HepG2 (cell line): ENCODE results near the gene C1orf35. TPM values are rescaled to one million over a fixed set of nuclear protein-coding genes. Genes with fewer than 3 reads are reported as not detected.

Experiments used
- HNRNPUL1 ChIP-seq: fragments of 200-400 bp; formaldehyde crosslinking; IDR thresholded peaks from 2 replicates; pipeline ENCODE4 v1.6.1; 2017; ENCODE audit warnings: low read depth, mild to moderate bottlenecking, low read length, moderate library complexity
- IKZF1 ChIP-seq: fragments of 450-650 bp; IDR thresholded peaks from 2 replicates; pipeline ENCODE4 v1.7.1; 2016
- KDM2A ChIP-seq: sonication (generic); formaldehyde crosslinking; IDR thresholded peaks from 2 replicates; pipeline ENCODE4 v1.4.0; 2020; ENCODE audit warnings: low read depth, missing genetic modification reagents, borderline replicate concordance
- ZNF343 ChIP-seq: sonication (generic); formaldehyde crosslinking; IDR thresholded peaks from 2 replicates; pipeline ENCODE4 v1.4.0; 2020; ENCODE audit warnings: mild to moderate bottlenecking, missing genetic modification reagents
- ZNF432 ChIP-seq: sonication (generic); formaldehyde crosslinking; IDR thresholded peaks from 2 replicates; pipeline ENCODE4 v1.5.0; 2020; ENCODE audit warnings: missing genetic modification reagents, mild to moderate bottlenecking, borderline replicate concordance
- ZNF510 ChIP-seq: sonication (generic); formaldehyde crosslinking; IDR thresholded peaks from 2 replicates; pipeline ENCODE4 v1.4.0; 2020; ENCODE audit warnings: low read depth, mild to moderate bottlenecking, missing genetic modification reagents
- ZNF749 ChIP-seq: sonication (generic); formaldehyde crosslinking; IDR thresholded peaks from 2 replicates; pipeline ENCODE4 v1.8.0; 2022; ENCODE audit warnings: mild to moderate bottlenecking, missing genetic modification reagents, moderate library complexity, borderline replicate concordance
- ZSCAN9 ChIP-seq: IDR thresholded peaks from 2 replicates; pipeline ENCODE4 v1.6.1; 2016; ENCODE audit warnings: borderline replicate concordance
- polyA plus RNA-seq, 8 experiments: library from polyadenylated mRNA; depleted of rRNA in 3 of 8; stranded (reverse) in 7 of 8; unstranded in 1 of 8; fragments of >200 nt; fragmentation: Illumina TruSeq in 4 of 8; extraction: Trizol in 4 of 8; gene quantifications; 2 replicates each; pipeline versions ENCODE4 v1.2.1 to v1.2.3, GENCODE V29; 2011 to 2016; ENCODE audit warnings: low read depth in 4 of 8, missing spikeins in 1 of 8, mixed read lengths in 1 of 8; ENCODE audit not compliant: insufficient read depth in 1 of 8
- total RNA-seq, 5 experiments: library from RNA; depleted of rRNA; stranded (reverse); fragments of >200 nt; fragmentation: Illumina TruSeq; extraction: Trizol; gene quantifications; 2 replicates each; pipeline ENCODE4 v1.2.3, GENCODE V29; 2016; ENCODE audit warnings: low read depth in 1 of 5
- TF ChIP-seq, protein P1 (sequence below): IDR thresholded peaks from 2 replicates; pipeline ENCODE4 v1.6.1; 2018; ENCODE audit warnings: missing genetic modification reagents
- TF ChIP-seq, protein P2 (sequence below): sonication (generic); formaldehyde crosslinking; IDR thresholded peaks from 2 replicates; pipeline ENCODE4 v1.8.0; 2022; ENCODE audit warnings: missing genetic modification reagents, mild to moderate bottlenecking, moderate library complexity, borderline replicate concordance
- TF ChIP-seq, protein P3 (sequence below): sonication (generic); formaldehyde crosslinking; IDR thresholded peaks from 2 replicates; pipeline ENCODE4 v1.9.0; 2022; ENCODE audit warnings: missing genetic modification reagents, mild to moderate bottlenecking, borderline replicate concordance
- TF ChIP-seq, protein P4 (sequence below): sonication (generic); formaldehyde crosslinking; IDR thresholded peaks from 2 replicates; pipeline ENCODE4 v1.4.0; 2020; ENCODE audit warnings: mild to moderate bottlenecking, missing genetic modification reagents, borderline replicate concordance
- TF ChIP-seq, protein P5 (sequence below): sonication (generic); formaldehyde crosslinking; IDR thresholded peaks from 2 replicates; pipeline ENCODE4 v1.5.1; 2020; ENCODE audit warnings: mild to moderate bottlenecking, missing genetic modification reagents, borderline replicate concordance

C1orf35 gene
- total and polyA plus RNA-seq, 2 of the 13 experiments (the other 11 are each of a cell fraction or from before 2014, with no cell fraction given) = 8.1 to 19.3 TPM

DNA sequence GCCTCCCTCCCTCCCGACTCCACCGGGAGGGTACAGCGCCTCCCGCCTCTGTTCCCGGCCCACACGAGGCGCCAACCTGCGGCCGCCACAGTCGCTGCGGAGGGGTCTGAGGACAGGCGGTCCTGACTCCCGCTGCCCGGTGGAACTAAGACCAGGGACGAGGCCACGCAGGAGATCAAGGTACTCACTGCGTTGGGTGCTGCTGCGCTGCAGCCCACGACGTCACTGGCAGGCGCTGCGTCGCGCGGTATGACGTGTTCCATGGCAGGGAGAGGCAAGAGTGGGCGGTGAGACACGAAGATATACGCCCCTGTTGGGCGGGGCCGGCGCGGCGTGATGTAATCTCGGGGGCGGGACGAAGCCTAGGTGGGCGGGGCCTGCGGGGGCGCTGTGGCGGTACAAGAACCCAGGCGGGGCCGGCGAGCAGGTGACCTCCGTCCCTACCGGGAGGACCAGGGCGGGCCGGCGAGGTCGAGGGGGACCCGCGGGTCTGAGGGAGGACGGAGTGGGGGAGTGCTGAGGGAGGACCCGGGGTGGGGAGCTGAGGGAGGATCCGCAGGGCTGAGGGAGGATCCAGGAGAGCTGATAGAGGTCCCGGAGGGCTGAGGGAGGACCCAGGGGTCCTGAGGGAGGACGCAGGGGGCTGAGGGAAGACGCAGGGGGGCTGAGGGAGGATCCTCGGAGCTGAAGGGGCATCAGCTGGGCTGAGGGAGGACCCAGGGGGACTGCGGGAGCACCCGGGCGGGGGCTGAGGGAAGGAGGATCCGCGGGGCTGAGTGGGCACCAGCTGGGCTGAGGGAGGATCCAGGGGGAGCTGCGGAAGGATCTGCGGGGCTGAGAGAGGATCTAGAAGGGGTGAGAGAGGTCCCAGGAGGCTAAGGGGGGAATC lies 6.2 kb upstream of the C1orf35 start, which contains the start of gene MRPL55 (continued):
- TF ChIP-seq, protein P1, sequence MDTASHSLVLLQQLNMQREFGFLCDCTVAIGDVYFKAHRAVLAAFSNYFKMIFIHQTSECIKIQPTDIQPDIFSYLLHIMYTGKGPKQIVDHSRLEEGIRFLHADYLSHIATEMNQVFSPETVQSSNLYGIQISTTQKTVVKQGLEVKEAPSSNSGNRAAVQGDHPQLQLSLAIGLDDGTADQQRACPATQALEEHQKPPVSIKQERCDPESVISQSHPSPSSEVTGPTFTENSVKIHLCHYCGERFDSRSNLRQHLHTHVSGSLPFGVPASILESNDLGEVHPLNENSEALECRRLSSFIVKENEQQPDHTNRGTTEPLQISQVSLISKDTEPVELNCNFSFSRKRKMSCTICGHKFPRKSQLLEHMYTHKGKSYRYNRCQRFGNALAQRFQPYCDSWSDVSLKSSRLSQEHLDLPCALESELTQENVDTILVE (CRISPR knock-in tag) = peak; percentile 82; the same call in 1 of the 2 replicates
- TF ChIP-seq ZNF343 (CRISPR knock-in tag) = no peak
- TF ChIP-seq, protein P2, sequence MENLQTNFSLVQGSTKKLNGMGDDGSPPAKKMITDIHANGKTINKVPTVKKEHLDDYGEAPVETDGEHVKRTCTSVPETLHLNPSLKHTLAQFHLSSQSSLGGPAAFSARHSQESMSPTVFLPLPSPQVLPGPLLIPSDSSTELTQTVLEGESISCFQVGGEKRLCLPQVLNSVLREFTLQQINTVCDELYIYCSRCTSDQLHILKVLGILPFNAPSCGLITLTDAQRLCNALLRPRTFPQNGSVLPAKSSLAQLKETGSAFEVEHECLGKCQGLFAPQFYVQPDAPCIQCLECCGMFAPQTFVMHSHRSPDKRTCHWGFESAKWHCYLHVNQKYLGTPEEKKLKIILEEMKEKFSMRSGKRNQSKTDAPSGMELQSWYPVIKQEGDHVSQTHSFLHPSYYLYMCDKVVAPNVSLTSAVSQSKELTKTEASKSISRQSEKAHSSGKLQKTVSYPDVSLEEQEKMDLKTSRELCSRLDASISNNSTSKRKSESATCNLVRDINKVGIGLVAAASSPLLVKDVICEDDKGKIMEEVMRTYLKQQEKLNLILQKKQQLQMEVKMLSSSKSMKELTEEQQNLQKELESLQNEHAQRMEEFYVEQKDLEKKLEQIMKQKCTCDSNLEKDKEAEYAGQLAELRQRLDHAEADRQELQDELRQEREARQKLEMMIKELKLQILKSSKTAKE (CRISPR knock-in tag) = no peak
- TF ChIP-seq KDM2A (CRISPR knock-in tag) = peak; percentile 95
- 0 out of 2 replicates have a peak, but pooled peaks have one; percentile 29 for TF ChIP-seq ZNF749 (CRISPR knock-in tag)
- TF ChIP-seq ZSCAN9 = 0 out of 2 replicates have a peak, but pooled peaks have one; percentile 22
- TF ChIP-seq ZNF432 (CRISPR knock-in tag) = no peak
- TF ChIP-seq, protein P3, sequence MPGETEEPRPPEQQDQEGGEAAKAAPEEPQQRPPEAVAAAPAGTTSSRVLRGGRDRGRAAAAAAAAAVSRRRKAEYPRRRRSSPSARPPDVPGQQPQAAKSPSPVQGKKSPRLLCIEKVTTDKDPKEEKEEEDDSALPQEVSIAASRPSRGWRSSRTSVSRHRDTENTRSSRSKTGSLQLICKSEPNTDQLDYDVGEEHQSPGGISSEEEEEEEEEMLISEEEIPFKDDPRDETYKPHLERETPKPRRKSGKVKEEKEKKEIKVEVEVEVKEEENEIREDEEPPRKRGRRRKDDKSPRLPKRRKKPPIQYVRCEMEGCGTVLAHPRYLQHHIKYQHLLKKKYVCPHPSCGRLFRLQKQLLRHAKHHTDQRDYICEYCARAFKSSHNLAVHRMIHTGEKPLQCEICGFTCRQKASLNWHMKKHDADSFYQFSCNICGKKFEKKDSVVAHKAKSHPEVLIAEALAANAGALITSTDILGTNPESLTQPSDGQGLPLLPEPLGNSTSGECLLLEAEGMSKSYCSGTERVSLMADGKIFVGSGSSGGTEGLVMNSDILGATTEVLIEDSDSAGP (CRISPR knock-in tag) = peak; percentile 83; the same call in 1 of the 2 replicates
- TF ChIP-seq IKZF1 = no peak
- TF ChIP-seq ZNF510 (CRISPR knock-in tag) = 0 out of 2 replicates have a peak, but pooled peaks have one; percentile 44
- TF ChIP-seq, protein P4, sequence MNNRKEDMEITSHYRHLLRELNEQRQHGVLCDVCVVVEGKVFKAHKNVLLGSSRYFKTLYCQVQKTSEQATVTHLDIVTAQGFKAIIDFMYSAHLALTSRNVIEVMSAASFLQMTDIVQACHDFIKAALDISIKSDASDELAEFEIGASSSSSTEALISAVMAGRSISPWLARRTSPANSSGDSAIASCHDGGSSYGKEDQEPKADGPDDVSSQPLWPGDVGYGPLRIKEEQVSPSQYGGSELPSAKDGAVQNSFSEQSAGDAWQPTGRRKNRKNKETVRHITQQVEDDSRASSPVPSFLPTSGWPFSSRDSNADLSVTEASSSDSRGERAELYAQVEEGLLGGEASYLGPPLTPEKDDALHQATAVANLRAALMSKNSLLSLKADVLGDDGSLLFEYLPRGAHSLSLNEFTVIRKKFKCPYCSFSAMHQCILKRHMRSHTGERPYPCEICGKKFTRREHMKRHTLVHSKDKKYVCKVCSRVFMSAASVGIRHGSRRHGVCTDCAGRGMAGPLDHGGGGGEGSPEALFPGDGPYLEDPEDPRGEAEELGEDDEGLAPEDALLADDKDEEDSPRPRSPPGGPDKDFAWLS = no peak
- no peak for TF ChIP-seq HNRNPUL1
- TF ChIP-seq, protein P5, sequence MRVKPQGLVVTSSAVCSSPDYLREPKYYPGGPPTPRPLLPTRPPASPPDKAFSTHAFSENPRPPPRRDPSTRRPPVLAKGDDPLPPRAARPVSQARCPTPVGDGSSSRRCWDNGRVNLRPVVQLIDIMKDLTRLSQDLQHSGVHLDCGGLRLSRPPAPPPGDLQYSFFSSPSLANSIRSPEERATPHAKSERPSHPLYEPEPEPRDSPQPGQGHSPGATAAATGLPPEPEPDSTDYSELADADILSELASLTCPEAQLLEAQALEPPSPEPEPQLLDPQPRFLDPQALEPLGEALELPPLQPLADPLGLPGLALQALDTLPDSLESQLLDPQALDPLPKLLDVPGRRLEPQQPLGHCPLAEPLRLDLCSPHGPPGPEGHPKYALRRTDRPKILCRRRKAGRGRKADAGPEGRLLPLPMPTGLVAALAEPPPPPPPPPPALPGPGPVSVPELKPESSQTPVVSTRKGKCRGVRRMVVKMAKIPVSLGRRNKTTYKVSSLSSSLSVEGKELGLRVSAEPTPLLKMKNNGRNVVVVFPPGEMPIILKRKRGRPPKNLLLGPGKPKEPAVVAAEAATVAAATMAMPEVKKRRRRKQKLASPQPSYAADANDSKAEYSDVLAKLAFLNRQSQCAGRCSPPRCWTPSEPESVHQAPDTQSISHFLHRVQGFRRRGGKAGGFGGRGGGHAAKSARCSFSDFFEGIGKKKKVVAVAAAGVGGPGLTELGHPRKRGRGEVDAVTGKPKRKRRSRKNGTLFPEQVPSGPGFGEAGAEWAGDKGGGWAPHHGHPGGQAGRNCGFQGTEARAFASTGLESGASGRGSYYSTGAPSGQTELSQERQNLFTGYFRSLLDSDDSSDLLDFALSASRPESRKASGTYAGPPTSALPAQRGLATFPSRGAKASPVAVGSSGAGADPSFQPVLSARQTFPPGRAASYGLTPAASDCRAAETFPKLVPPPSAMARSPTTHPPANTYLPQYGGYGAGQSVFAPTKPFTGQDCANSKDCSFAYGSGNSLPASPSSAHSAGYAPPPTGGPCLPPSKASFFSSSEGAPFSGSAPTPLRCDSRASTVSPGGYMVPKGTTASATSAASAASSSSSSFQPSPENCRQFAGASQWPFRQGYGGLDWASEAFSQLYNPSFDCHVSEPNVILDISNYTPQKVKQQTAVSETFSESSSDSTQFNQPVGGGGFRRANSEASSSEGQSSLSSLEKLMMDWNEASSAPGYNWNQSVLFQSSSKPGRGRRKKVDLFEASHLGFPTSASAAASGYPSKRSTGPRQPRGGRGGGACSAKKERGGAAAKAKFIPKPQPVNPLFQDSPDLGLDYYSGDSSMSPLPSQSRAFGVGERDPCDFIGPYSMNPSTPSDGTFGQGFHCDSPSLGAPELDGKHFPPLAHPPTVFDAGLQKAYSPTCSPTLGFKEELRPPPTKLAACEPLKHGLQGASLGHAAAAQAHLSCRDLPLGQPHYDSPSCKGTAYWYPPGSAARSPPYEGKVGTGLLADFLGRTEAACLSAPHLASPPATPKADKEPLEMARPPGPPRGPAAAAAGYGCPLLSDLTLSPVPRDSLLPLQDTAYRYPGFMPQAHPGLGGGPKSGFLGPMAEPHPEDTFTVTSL (CRISPR knock-in tag) = peak; percentile 74
